Stimulated activated CD4-positive, alpha-beta T cell treated with anti-CD3 and anti-CD28 coated beads, Interleukin-4, amount 100 ng/mL, for 24 hours (primary cell): ENCODE results near the gene UGT1A7.

ENCODE experiments used
- DNase-seq: peaks from one replicate; pipeline ENCODE4 v3.0.0-alpha.2; 2020

UGT1A7 gene

GRCh38 chr2:233819884-233820773 lies 138.4 kb downstream of the UGT1A7 start:
- DNase-seq, result no peak

GRCh38 chr2:233820774-233821105 lies 139.0 kb downstream of the UGT1A7 start:
- DNase-seq, result no peak

DNA sequence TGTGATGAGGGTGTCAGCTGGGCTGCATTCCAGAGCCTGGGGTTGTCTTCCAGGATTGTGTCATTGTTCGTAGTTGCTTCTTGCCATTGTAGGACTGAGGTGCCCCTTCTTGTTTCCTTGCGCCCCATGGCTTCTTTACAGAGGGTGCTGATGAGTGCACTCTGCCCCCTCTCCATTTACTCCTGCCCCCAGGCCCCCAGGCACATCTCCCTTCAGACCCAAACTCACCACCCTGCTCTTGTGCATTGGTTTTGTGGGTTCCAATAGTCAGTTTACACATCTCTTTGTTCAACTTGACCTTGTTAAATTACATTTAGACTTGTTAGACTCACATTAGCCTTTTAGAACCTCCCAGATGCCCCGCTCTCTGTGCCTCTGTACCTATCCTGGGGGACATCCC lies 139.5 kb downstream of the UGT1A7 start:
- no peak for DNase-seq

GRCh38 chr2:233821709-233822100 lies 140.0 kb downstream of the UGT1A7 start:
- DNase-seq, result no peak

GRCh38 chr2:233822101-233822771 lies 140.5 kb downstream of the UGT1A7 start:
- no peak for DNase-seq
